H9 (cell line): ENCODE results near the gene RCN2. TPM values are rescaled to one million over a fixed set of nuclear protein-coding genes. Genes with fewer than 3 reads are reported as not detected.

Experiments
- DNase-seq: peaks from one replicate; pipeline ENCODE4 v3.0.0-alpha.2; 2017
- H2AFZ ChIP-seq: one replicate; pipeline ENCODE4 v1.6.1; 2013; ENCODE audit warnings: mild to moderate bottlenecking, low read length, control low read depth, moderate library complexity
- H2AK5ac ChIP-seq: 2 replicates; pipeline ENCODE4 v1.6.1; 2013; ENCODE audit warnings: low read length, control low read depth, mixed read lengths; ENCODE audit not compliant: insufficient read length
- H2BK120ac ChIP-seq: one replicate; pipeline ENCODE4 v1.6.1; 2013; ENCODE audit warnings: low read depth, mild to moderate bottlenecking, low read length, control low read depth, inconsistent platforms; ENCODE audit not compliant: poor library complexity, severe bottlenecking
- H2BK12ac ChIP-seq: 2 replicates; pipeline ENCODE4 v1.6.1; 2013; ENCODE audit warnings: low read length, control low read depth, mixed read lengths, low read depth; ENCODE audit not compliant: insufficient read length
- H2BK15ac ChIP-seq: 2 replicates; pipeline ENCODE4 v1.6.1; 2013; ENCODE audit warnings: low read depth, low read length, control low read depth
- H2BK20ac ChIP-seq: one replicate; pipeline ENCODE4 v1.6.1; 2013; ENCODE audit warnings: low read depth, mild to moderate bottlenecking, low read length, control low read depth, inconsistent platforms; ENCODE audit not compliant: poor library complexity, severe bottlenecking
- H2BK5ac ChIP-seq: 2 replicates; pipeline ENCODE4 v1.6.1; 2013; ENCODE audit warnings: low read length, control low read depth, mixed read lengths; ENCODE audit not compliant: insufficient read length
- H3K14ac ChIP-seq: 2 replicates; pipeline ENCODE4 v1.6.1; 2013; ENCODE audit warnings: low read length, control low read depth; ENCODE audit not compliant: insufficient read depth
- H3K18ac ChIP-seq: 2 replicates; pipeline ENCODE4 v1.6.1; 2013; ENCODE audit warnings: low read depth, mild to moderate bottlenecking, mixed read lengths, low read length, control low read depth; ENCODE audit not compliant: insufficient read length
- H3K23ac ChIP-seq: 2 replicates; pipeline ENCODE4 v1.6.1; 2013; ENCODE audit warnings: low read length, control low read depth, mixed read lengths, low read depth; ENCODE audit not compliant: insufficient read length
- H3K23me2 ChIP-seq: 2 replicates; pipeline ENCODE4 v1.6.1; 2013; ENCODE audit warnings: low read depth, mild to moderate bottlenecking, mixed read lengths, low read length, control low read depth; ENCODE audit not compliant: insufficient read length, poor library complexity, severe bottlenecking
- H3K27ac ChIP-seq: 2 replicates; pipeline ENCODE4 v1.5.1; 2013; ENCODE audit warnings: low read length, control low read depth, mixed read lengths, low read depth; ENCODE audit not compliant: insufficient read length
- H3K27me3 ChIP-seq: 2 replicates; pipeline ENCODE4 v1.6.1; 2013; ENCODE audit warnings: low read length, control low read depth, inconsistent platforms; ENCODE audit not compliant: insufficient read depth
- H3K4ac ChIP-seq: 2 replicates; pipeline ENCODE4 v1.6.1; 2013; ENCODE audit warnings: low read depth, mild to moderate bottlenecking, control low read depth, inconsistent platforms, low read length, moderate library complexity
- H3K4me1 ChIP-seq: 2 replicates; pipeline ENCODE4 v1.6.1; 2013; ENCODE audit warnings: low read length, control low read depth, inconsistent platforms; ENCODE audit not compliant: insufficient read depth
- H3K4me2 ChIP-seq: 2 replicates; pipeline ENCODE4 v1.6.1; 2013; ENCODE audit warnings: low read length, control low read depth, mixed read lengths; ENCODE audit not compliant: insufficient read length, insufficient read depth
- H3K56ac ChIP-seq: 2 replicates; pipeline ENCODE4 v1.6.1; 2013; ENCODE audit warnings: low read depth, mild to moderate bottlenecking, mixed read lengths, low read length, control low read depth; ENCODE audit not compliant: insufficient read length
- H3K79me1 ChIP-seq: 2 replicates; pipeline ENCODE4 v1.6.1; 2013; ENCODE audit warnings: low read depth, mild to moderate bottlenecking, moderate library complexity, low read length, control low read depth, inconsistent platforms; ENCODE audit not compliant: insufficient read depth, poor library complexity, severe bottlenecking
- H3K79me2 ChIP-seq: 2 replicates; pipeline ENCODE4 v1.6.1; 2013; ENCODE audit warnings: low read length, control low read depth, inconsistent platforms; ENCODE audit not compliant: insufficient read depth
- H3K9ac ChIP-seq: 2 replicates; pipeline ENCODE4 v1.6.1; 2013; ENCODE audit warnings: low read length, control low read depth, mixed read lengths; ENCODE audit not compliant: insufficient read length; ENCODE audit errors: extremely low read depth
- H3K9me3 ChIP-seq: one replicate; pipeline ENCODE4 v1.6.1; 2013; ENCODE audit warnings: low read depth, low read length, inconsistent platforms; ENCODE audit not compliant: control insufficient read depth
- H3T11ph ChIP-seq: one replicate; pipeline ENCODE4 v1.6.1; 2013; ENCODE audit warnings: mild to moderate bottlenecking, low read length, control low read depth, inconsistent platforms
- H4K20me1 ChIP-seq: one replicate; pipeline ENCODE4 v1.6.1; 2013; ENCODE audit not compliant: control insufficient read depth, insufficient read length, insufficient read depth
- H4K5ac ChIP-seq: 2 replicates; pipeline ENCODE4 v1.6.1; 2013; ENCODE audit warnings: low read depth, mild to moderate bottlenecking, mixed read lengths, low read length, control low read depth; ENCODE audit not compliant: insufficient read length
- H4K8ac ChIP-seq: replicated peaks from 2 replicates; pipeline ENCODE4 v1.6.1; 2013; ENCODE audit warnings: low read length, control low read depth, mixed read lengths, low read depth; ENCODE audit not compliant: insufficient read length
- H4K91ac ChIP-seq: 2 replicates; pipeline ENCODE4 v1.6.1; 2013; ENCODE audit warnings: low read depth, mild to moderate bottlenecking, moderate library complexity, mixed read lengths, low read length, control low read depth; ENCODE audit not compliant: insufficient read length
- H3K27ac Mint-ChIP-seq, 3 experiments: 2 replicates in 2 of 3; 3 replicates in 1 of 3; pipeline ENCODE4 v1.8.0; 2020 to 2021; ENCODE audit warnings: mixed read lengths in 3 of 3, mild to moderate bottlenecking in 1 of 3, moderate library complexity in 1 of 3
- H3K27me3 Mint-ChIP-seq: 2 replicates; pipeline ENCODE4 v1.8.0; 2021; ENCODE audit warnings: low read depth, mild to moderate bottlenecking, moderate library complexity, mixed read lengths
- H3K36me3 Mint-ChIP-seq, 3 experiments: 2 replicates in 2 of 3; 3 replicates in 1 of 3; pipeline ENCODE4 v1.8.0; 2020 to 2021; ENCODE audit warnings: low read depth in 3 of 3, mixed read lengths in 3 of 3; ENCODE audit not compliant: insufficient read depth in 1 of 3
- H3K4me1 Mint-ChIP-seq, 2 experiments: 2 replicates each; pipeline ENCODE4 v1.8.0; 2020; ENCODE audit warnings: mixed read lengths in 2 of 2
- H3K4me3 Mint-ChIP-seq, 2 experiments: 2 replicates in 1 of 2; 3 replicates in 1 of 2; pipeline ENCODE4 v1.8.0; 2020 to 2021; ENCODE audit warnings: mild to moderate bottlenecking in 2 of 2, mixed read lengths in 2 of 2, moderate library complexity in 1 of 2
- H3K9me3 Mint-ChIP-seq, 2 experiments: 2 replicates in 1 of 2; 3 replicates in 1 of 2; pipeline ENCODE4 v1.8.0; 2020; ENCODE audit warnings: mild to moderate bottlenecking in 2 of 2, mixed read lengths in 2 of 2, moderate library complexity in 1 of 2
- CTCF ChIP-seq: fragments of 200-600 bp; sonication (generic); conservative IDR thresholded peaks from 3 replicates; pipeline ENCODE4 v1.8.0; 2021; ENCODE audit warnings: antibody characterized with exemption, mild to moderate bottlenecking
- WGBS: extraction: QIAGEN DNeasy Blood & Tissue Kit; methylation state at CpG from one replicate; pipeline ENCODE4 v1.1.7; 2013; ENCODE audit warnings: missing lambda C conversion rate, low lambda C conversion rate, mixed read lengths; ENCODE audit not compliant: insufficient read length; ENCODE audit errors: extremely low coverage; 5-methylcytosine and 5-hydroxymethylcytosine counted together
- total RNA-seq: library from RNA; stranded (reverse); gene quantifications from 2 replicates; pipeline ENCODE4 v1.2.1, GENCODE V29; 2021

RCN2 gene
- total RNA-seq, 1 experiment from 2014 or later: 139 TPM

- Histone ChIP-seq H3K4me2 (no peak overlapping the region), H4K20me1 (no peaks in the 10 kb centered on the region), H3K56ac (no peak overlapping the region), H2AFZ (no peak overlapping the region), H4K5ac (no peak overlapping the region), H3T11ph (no peak overlapping the region), H2BK5ac (no peak overlapping the region), H2BK120ac (no peak overlapping the region), H3K79me2 (no peaks in the 10 kb centered on the region), H3K27me3 (no peaks in the 10 kb centered on the region), H3K23me2 (no peaks in the 10 kb centered on the region), H3K23ac (no peak overlapping the region), H2BK12ac (no peak overlapping the region), H2AK5ac (no peak overlapping the region), H2BK15ac (no peak overlapping the region; the same call in 1 of the 2 replicates), H4K91ac (no peak overlapping the region), H2BK20ac (no peak overlapping the region), H3K4me1 (no peaks in the 10 kb centered on the region), H4K8ac (no peak overlapping the region), H3K4ac (no peak overlapping the region), H3K79me1 (no peaks in the 10 kb centered on the region), H3K14ac (no peak overlapping the region), H3K9ac (no peak overlapping the region), H3K9me3 (no peaks in the 10 kb centered on the region), H3K18ac (no peak overlapping the region), H3K27ac (no peak overlapping the region)
- DNase-seq: no peak
- peaks cover 5 to 8% of the 10 kb centered on the region in 2 experiments for H3K4me1 Mint-ChIP-seq
- H3K4me3 Mint-ChIP-seq: no peak overlapping the region
- WGBS: no CpG with 5 or more reads among the region's 2 CpGs
- no peak overlapping the region for H3K27ac Mint-ChIP-seq
- no peaks in the 10 kb centered on the region for H3K9me3 Mint-ChIP-seq
- H3K27me3 Mint-ChIP-seq: no peaks in the 10 kb centered on the region
- no peak for TF ChIP-seq CTCF
- H3K36me3 Mint-ChIP-seq: no peaks in the 10 kb centered on the region
Observed at GRCh38 chr15:76973906-76974305, 42.4 kb downstream of the RCN2 start.
